HepG2 (cell line): Measurements from ENCODE around the gene CSNK1D. TPM values are rescaled to one million over a fixed set of nuclear protein-coding genes. Genes with fewer than 3 reads are reported as not detected.

ENCODE experiments used
- ATAC-seq: fragments of 200-7000 bp; cut with Tn5 transposase; 3 replicates; pipeline ENCODE4 v1.9.1; 2020; ENCODE audit warnings: mild to moderate bottlenecking, moderate library complexity
- BruUV-seq: library from RNA; stranded (reverse); fragments of 400-500 nt; replicated peaks from 2 replicates; lab custom pipeline; 2021; lab: Mats Ljungman, UMichigan
- CTCF ChIA-PET: fragments of 300-600 bp; formaldehyde crosslinking; extraction: SDS; loops from one replicate; lab custom pipeline; 2021; ENCODE audit warnings: low total read pairs, inconsistent platforms, low intra/inter-chr PET ratio; lab: Yijun Ruan, JAX
- POLR2A ChIA-PET: fragments of 350-600 bp; sonication (Branson Sonifier 250); formaldehyde crosslinking; loops from one replicate; lab custom pipeline; 2020; ENCODE audit warnings: antibody characterized with exemption, inconsistent platforms; lab: Yijun Ruan, JAX
- DNase-seq: peaks from one replicate; pipeline ENCODE4 v3.0.0-alpha.2; 2015; ENCODE audit warnings: low spot score
- FAIRE-seq: peaks from 3 replicates; lab custom pipeline; 2011; peaks lifted over from hg19 to GRCh38; lab: Jason Lieb, UNC
- H2AFZ ChIP-seq: one replicate; pipeline ENCODE4 v1.6.1; 2011; ENCODE audit warnings: low read length, inconsistent platforms
- H3K27ac ChIP-seq: fragments of 300-600 bp; 3 replicates; pipeline ENCODE4 v1.8.0; 2011; ENCODE audit warnings: mixed run types, mild to moderate bottlenecking, mixed read lengths, low read length, inconsistent platforms; ENCODE audit not compliant: insufficient read depth; ENCODE audit errors: extremely low read length
- H3K27me3 ChIP-seq, 2 experiments: fragments of 200-600 bp in 1 of 2; 2 replicates in 1 of 2; 3 replicates in 1 of 2; pipeline versions ENCODE4 v1.6.0 to v1.8.0; 2011; ENCODE audit warnings: low read length in 2 of 2, mild to moderate bottlenecking in 2 of 2, moderate library complexity in 2 of 2, inconsistent platforms in 1 of 2; ENCODE audit not compliant: insufficient read depth in 2 of 2, control insufficient read depth in 1 of 2
- H3K36me3 ChIP-seq, 2 experiments: fragments of 200-600 bp in 1 of 2; replicated peaks in 1 of 2; 2 replicates in 1 of 2; 3 replicates in 1 of 2; pipeline versions ENCODE4 v1.5.1 to v1.8.0; 2011; ENCODE audit warnings: low read length in 2 of 2, inconsistent platforms in 1 of 2; ENCODE audit not compliant: insufficient read depth in 2 of 2, control insufficient read depth in 1 of 2
- H3K4me1 ChIP-seq: 2 replicates; pipeline ENCODE4 v1.5.1; 2012; ENCODE audit warnings: low read length, inconsistent platforms; ENCODE audit not compliant: insufficient read depth
- H3K4me2 ChIP-seq: 2 replicates; pipeline ENCODE4 v1.6.0; 2011; ENCODE audit warnings: low read depth, low read length, inconsistent platforms
- H3K4me3 ChIP-seq, 3 experiments: fragments of 200-600 bp in 1 of 3; sonication (generic), shearing (Covaris generic) in 1 of 3; replicated peaks in 1 of 3; 2 replicates each; pipeline ENCODE4 v1.5.1; 2011 to 2016; ENCODE audit warnings: low read length in 3 of 3, inconsistent platforms in 2 of 3, low read depth in 2 of 3, mild to moderate bottlenecking in 2 of 3, control low read depth in 1 of 3, mixed read lengths in 1 of 3; ENCODE audit not compliant: insufficient read depth in 1 of 3
- H3K79me2 ChIP-seq: one replicate; pipeline ENCODE4 v1.6.1; 2011; ENCODE audit warnings: low read length, inconsistent platforms; ENCODE audit not compliant: insufficient read depth
- H3K9ac ChIP-seq: 2 replicates; pipeline ENCODE4 v1.6.0; 2011; ENCODE audit warnings: mild to moderate bottlenecking, low read depth, low read length, inconsistent platforms; ENCODE audit not compliant: insufficient read depth
- H3K9me3 ChIP-seq: 2 replicates; pipeline ENCODE4 v1.5.1; 2012; ENCODE audit warnings: mild to moderate bottlenecking, low read length
- H4K20me1 ChIP-seq: 2 replicates; pipeline ENCODE4 v1.6.0; 2011; ENCODE audit warnings: inconsistent platforms, mild to moderate bottlenecking, low read length, moderate library complexity; ENCODE audit not compliant: insufficient read depth
- ATF1 ChIP-seq: IDR thresholded peaks from 2 replicates; pipeline ENCODE4 v1.6.1; 2016; ENCODE audit warnings: mild to moderate bottlenecking, control low read depth
- BORCS8-MEF2B ChIP-seq: sonication (generic); formaldehyde crosslinking; IDR thresholded peaks from 2 replicates; pipeline ENCODE4 v1.8.0; 2022; ENCODE audit warnings: mild to moderate bottlenecking, missing genetic modification reagents
- DPF2 ChIP-seq: sonication (generic); formaldehyde crosslinking; IDR thresholded peaks from 2 replicates; pipeline ENCODE4 v1.4.0; 2020; ENCODE audit warnings: mild to moderate bottlenecking, low read depth, missing genetic modification reagents, borderline replicate concordance
- KLF16 ChIP-seq, 2 experiments: sonication (generic) in 1 of 2; formaldehyde crosslinking in 1 of 2; IDR thresholded peaks; 2 replicates each; pipeline versions ENCODE4 v1.6.1 to v1.8.0; 2016 to 2023; ENCODE audit warnings: missing genetic modification reagents in 2 of 2, missing compliant biosample characterization in 1 of 2
- NBN ChIP-seq: fragments of 450-650 bp; conservative IDR thresholded peaks from 2 replicates; pipeline ENCODE4 v1.6.1; 2017
- NONO ChIP-seq, 2 experiments: fragments of 450-650 bp in 1 of 2; sonication (generic) in 1 of 2; formaldehyde crosslinking in 1 of 2; IDR thresholded peaks in 1 of 2; conservative IDR thresholded peaks in 1 of 2; 2 replicates each; pipeline versions ENCODE4 v1.6.1 to v1.8.0; 2017 to 2022; ENCODE audit warnings: mild to moderate bottlenecking in 1 of 2, missing genetic modification reagents in 1 of 2, moderate library complexity in 1 of 2
- RXRA ChIP-seq: sonication (generic); formaldehyde crosslinking; IDR thresholded peaks from 2 replicates; pipeline ENCODE4 v1.5.1; 2020; ENCODE audit warnings: missing genetic modification reagents
- ZBTB38 ChIP-seq: sonication (generic); formaldehyde crosslinking; IDR thresholded peaks from 2 replicates; pipeline ENCODE4 v1.5.1; 2020; ENCODE audit warnings: mild to moderate bottlenecking, missing genetic modification reagents
- ZBTB7A ChIP-seq: sonication (generic); formaldehyde crosslinking; IDR thresholded peaks from 2 replicates; pipeline ENCODE4 v1.8.0; 2022; ENCODE audit warnings: mild to moderate bottlenecking, missing genetic modification reagents
- ZNF138 ChIP-seq: sonication (generic); formaldehyde crosslinking; IDR thresholded peaks from 2 replicates; pipeline ENCODE4 v1.5.0; 2020; ENCODE audit warnings: mild to moderate bottlenecking, low read depth, missing genetic modification reagents
- ZNF589 ChIP-seq: sonication (generic); formaldehyde crosslinking; conservative IDR thresholded peaks from 2 replicates; pipeline ENCODE4 v1.8.0; 2022; ENCODE audit warnings: mild to moderate bottlenecking, moderate library complexity, missing genetic modification reagents
- ZSCAN21 ChIP-seq: sonication (generic); formaldehyde crosslinking; IDR thresholded peaks from 2 replicates; pipeline ENCODE4 v1.8.0; 2022; ENCODE audit warnings: mild to moderate bottlenecking, missing genetic modification reagents, moderate library complexity, borderline replicate concordance
- WGBS: methylation state at CpG from one replicate; pipeline ENCODE4 v1.1.6; 2017; ENCODE audit warnings: low lambda C conversion rate; 5-methylcytosine and 5-hydroxymethylcytosine counted together
- in situ Hi-C: cut with HindIII; loops from 2 replicates; pipeline ENCODE4 v1.10.0; 2017; ENCODE audit warnings: low pct_unique_long_range_greater_than_20kb; ENCODE audit not compliant: extremely low pct_ligation_motif_present
- intact Hi-C: fragments of 100-400 bp; cut with micrococcal nuclease; formaldehyde crosslinking; loops from one replicate; pipeline ENCODE4 v1.10.0; 2022; ENCODE audit not compliant: unreplicated experiment
- polyA plus RNA-seq, 8 experiments: library from polyadenylated mRNA; depleted of rRNA in 3 of 8; stranded (reverse) in 7 of 8; unstranded in 1 of 8; fragments of >200 nt; fragmentation: Illumina TruSeq in 4 of 8; extraction: Trizol in 4 of 8; gene quantifications; 2 replicates each; pipeline versions ENCODE4 v1.2.1 to v1.2.3, GENCODE V29; 2011 to 2016; ENCODE audit warnings: low read depth in 4 of 8, missing spikeins in 1 of 8, mixed read lengths in 1 of 8; ENCODE audit not compliant: insufficient read depth in 1 of 8
- total RNA-seq, 5 experiments: library from RNA; depleted of rRNA; stranded (reverse); fragments of >200 nt; fragmentation: Illumina TruSeq; extraction: Trizol; gene quantifications; 2 replicates each; pipeline ENCODE4 v1.2.3, GENCODE V29; 2016; ENCODE audit warnings: low read depth in 1 of 5
- TF ChIP-seq, protein P1 (sequence below): sonication (generic); formaldehyde crosslinking; IDR thresholded peaks from 2 replicates; pipeline ENCODE4 v1.4.0; 2020; ENCODE audit warnings: mild to moderate bottlenecking, missing genetic modification reagents

Gene CSNK1D
- total and polyA plus RNA-seq, 2 of the 13 experiments (the other 11 are each of a cell fraction or from before 2014, with no cell fraction given) = 31.5 to 128 TPM

DNA sequence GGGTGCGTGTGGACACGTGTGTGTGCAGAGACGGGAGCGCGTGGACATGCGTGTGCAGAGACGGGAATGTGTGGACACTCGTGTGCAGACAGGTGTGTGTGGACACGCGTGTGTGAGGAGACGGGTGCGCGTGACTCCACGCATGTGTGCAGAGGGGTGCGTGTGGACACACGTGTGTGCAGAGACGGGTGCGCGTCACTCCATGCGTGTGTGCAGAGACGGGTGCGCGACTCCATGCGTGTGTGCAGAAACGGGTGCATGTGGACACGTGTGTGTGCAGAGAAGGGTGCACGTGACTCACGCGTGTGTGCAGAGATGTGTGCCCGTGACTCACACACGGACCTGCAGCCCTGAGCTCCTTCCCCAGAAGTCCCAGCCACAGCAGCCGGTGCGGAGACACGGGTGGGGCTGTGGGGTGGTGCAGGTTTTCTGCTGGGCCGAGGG lies 46.1 kb upstream of the CSNK1D start (continued):
- TF ChIP-seq DPF2 (CRISPR knock-in tag) (0 out of 2 replicates have a peak, but pooled peaks have one; percentile 27), ZBTB38 (CRISPR knock-in tag) (peak; percentile 2; the same call in 1 of the 2 replicates), ZNF138 (0 out of 2 replicates have a peak, but pooled peaks have one; percentile 47), RXRA (CRISPR knock-in tag) (no peak)
- TF ChIP-seq, all 625 proteins: peak for 29

DNA sequence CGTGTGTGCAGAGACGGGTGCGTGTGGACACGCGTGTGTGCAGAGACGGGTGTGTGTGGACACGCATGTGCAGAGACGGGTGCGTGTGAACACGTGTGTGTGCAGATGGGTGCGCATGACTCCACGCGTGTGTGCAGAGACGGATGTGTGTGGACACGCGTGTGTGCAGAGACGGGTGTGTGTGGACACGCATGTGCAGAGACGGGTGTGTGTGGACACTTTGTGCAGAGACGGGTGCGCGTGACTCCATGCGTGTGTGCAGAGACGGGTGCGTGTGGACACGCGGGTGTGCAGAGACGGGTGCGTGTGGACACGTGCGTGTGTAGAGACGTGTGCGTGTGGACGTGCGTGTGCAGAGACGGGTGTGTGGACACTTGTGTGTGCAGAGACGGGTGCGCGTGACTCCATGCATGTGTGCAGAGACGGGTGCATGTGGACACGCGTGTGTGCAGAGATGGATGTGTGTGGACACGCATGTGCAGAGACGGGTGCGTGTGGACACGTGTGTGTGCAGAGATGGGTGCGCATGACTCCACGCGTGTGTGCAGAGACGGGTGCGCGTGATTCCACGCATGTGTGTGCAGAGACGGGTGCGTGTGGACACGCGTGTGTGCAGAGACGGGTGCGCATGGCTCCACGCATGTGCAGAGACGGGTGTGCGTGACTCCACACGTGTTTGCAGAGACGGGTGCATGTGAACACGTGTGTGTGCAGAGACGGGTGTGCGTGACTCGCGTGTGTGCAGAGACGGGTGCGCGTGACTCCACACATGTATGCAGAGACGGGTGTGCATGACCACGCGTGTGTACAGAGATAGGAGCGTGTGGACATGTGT lies 45.5 kb upstream of the CSNK1D start:
- no TSS peak for BruUV-seq
- no peaks in the 10 kb centered on the region for H4K20me1 ChIP-seq
- no peak overlapping the region; a peak in 1 of 6 replicates for H3K4me3 ChIP-seq
- H3K27ac ChIP-seq = no peak overlapping the region
- H3K4me1 ChIP-seq = peaks cover 75% of the 10 kb centered on the region
- no peak for FAIRE-seq
- in situ Hi-C loops (no loop called here), intact Hi-C loops (no loop called here)
- WGBS = 96% methylated on average over 76 of the region's 76 CpGs
- H3K4me2 ChIP-seq = peak overlapping the region; percentile 81; the same call in 1 of the 2 replicates
- DNase-seq = no peak
- ChIA-PET POLR2A (interaction anchor here (0.9 to 20.8 kb wide), 6 partner anchors 9 to 76 kb away, joined by 3 to 270 read pairs (median 4); no protein-coding TSS in a partner anchor), CTCF (no interaction called here)
- peaks cover 3% of the 10 kb centered on the region for H3K79me2 ChIP-seq
- no peaks in the 10 kb centered on the region; a peak in 1 of 5 replicates for H3K27me3 ChIP-seq
- no peak overlapping the region for H3K9ac ChIP-seq
- H3K36me3 ChIP-seq = no peaks in the 10 kb centered on the region
- H3K9me3 ChIP-seq = no peaks in the 10 kb centered on the region
- H2AFZ ChIP-seq = no peak overlapping the region
- no peak for ATAC-seq
- peak; percentile 25; the same call in 1 of the 2 replicates for TF ChIP-seq ZBTB7A
- 0 out of 2 replicates have a peak, but pooled peaks have one; percentile 15 for TF ChIP-seq ZSCAN21 (CRISPR knock-in tag)
- TF ChIP-seq ZNF589 (CRISPR knock-in tag) = peak; percentile 73
- peak; percentile 48; the same call in 1 of the 2 replicates for TF ChIP-seq BORCS8-MEF2B (CRISPR knock-in tag)
- TF ChIP-seq, protein P1, sequence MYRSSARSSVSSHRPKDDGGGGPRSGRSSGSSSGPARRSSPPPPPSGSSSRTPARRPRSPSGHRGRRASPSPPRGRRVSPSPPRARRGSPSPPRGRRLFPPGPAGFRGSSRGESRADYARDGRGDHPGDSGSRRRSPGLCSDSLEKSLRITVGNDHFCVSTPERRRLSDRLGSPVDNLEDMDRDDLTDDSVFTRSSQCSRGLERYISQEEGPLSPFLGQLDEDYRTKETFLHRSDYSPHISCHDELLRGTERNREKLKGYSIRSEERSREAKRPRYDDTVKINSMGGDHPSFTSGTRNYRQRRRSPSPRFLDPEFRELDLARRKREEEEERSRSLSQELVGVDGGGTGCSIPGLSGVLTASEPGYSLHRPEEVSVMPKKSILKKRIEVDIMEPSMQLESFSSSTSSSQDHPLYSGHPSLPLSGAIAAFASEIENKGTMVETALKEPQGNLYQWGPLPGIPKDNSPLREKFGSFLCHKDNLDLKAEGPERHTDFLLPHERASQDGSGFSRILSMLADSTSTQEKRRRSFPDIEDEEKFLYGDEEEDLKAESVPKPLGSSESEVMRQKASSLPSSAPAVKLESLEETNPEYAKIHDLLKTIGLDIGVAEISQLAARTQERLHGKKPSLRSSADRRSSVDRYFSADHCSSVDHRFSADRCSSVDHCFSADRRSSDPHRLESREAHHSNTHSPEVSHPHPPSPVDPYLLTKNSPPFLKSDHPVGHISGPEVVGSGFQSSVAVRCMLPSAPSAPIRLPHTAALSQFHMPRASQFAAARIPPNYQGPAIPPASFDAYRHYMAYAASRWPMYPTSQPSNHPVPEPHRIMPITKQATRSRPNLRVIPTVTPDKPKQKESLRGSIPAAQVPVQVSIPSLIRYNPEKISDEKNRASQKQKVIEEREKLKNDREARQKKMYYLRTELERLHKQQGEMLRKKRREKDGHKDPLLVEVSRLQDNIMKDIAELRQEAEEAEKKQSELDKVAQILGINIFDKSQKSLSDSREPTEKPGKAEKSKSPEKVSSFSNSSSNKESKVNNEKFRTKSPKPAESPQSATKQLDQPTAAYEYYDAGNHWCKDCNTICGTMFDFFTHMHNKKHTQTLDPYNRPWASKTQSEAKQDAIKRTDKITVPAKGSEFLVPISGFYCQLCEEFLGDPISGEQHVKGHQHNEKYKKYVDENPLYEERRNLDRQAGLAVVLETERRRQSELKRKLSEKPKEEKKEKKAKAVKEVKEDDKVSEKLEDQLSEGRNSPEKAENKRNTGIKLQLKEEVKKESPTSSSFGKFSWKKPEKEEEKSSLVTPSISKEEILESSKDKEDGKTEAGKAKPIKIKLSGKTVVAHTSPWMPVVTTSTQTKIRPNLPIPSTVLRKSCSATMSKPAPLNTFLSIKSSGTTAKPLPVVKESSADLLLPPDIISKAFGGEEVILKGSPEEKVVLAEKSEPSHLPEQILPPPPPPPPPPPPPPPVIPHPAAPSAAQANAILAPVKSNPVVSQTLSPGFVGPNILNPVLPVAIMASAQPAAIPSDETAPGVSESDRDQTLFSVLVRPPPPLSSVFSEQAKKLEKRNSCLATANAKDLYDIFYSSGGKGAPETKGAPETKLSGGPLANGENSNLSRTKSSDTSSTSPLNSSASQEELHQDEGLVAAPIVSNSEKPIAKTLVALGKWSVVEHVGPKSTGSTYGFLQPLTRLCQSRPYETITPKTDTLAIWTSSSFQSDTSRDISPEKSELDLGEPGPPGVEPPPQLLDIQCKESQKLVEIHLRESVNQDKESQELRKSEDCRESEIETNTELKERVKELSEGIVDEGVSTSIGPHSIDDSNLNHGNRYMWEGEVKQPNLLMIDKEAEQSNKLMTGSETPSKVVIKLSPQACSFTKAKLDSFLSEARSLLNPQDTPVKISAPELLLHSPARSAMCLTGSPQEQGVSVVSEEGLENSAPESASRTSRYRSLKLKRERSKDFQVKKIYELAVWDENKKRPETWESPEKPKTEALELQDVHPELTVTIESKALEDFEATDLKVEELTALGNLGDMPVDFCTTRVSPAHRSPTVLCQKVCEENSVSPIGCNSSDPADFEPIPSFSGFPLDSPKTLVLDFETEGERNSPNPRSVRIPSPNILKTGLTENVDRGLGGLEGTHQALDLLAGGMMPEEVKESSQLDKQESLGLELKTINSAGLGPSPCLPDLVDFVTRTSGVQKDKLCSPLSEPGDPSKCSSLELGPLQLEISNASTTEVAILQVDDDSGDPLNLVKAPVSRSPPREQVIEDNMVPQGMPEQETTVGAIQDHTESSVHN (CRISPR knock-in tag) = 0 out of 2 replicates have a peak, but pooled peaks have one; percentile 5
- 0 out of 2 replicates have a peak, but pooled peaks have one; percentile 18 for TF ChIP-seq NBN
- TF ChIP-seq NONO (IDR thresholded peaks at IDR 0.05) = no peak
- peak; percentile 46 for TF ChIP-seq NONO (CRISPR knock-in tag; conservative IDR thresholded peaks at IDR 0.05)
- TF ChIP-seq ATF1 (CRISPR knock-in tag) = no peak
- peak in 1 of 2 experiments; percentile 27; a peak in 1 of 4 replicates for TF ChIP-seq KLF16 (CRISPR knock-in tag; IDR thresholded peaks at IDR 0.05)
- no peak for TF ChIP-seq ZNF138
